OCI-LY7 (cell line): ENCODE data around the gene SMURF1. TPM values are rescaled to one million over a fixed set of nuclear protein-coding genes. Genes with fewer than 3 reads are reported as not detected.
"Not testable (repeated sequence)": the region's sequence is repeated elsewhere in the genome, so short reads cannot be mapped to it uniquely, and the experiment has no call there.

Experiments used
- BruUV-seq: library from RNA; stranded (reverse); fragments of 400-500 nt; replicated peaks from 2 replicates; lab custom pipeline; 2021; lab: Mats Ljungman, UMichigan
- CTCF ChIA-PET: fragments of 300-600 bp; sonication (Branson Sonifier 250); formaldehyde crosslinking; loops from one replicate; lab custom pipeline; 2022; ENCODE audit warnings: antibody characterized with exemption; ENCODE audit not compliant: unreplicated experiment; lab: Charles Lee
- POLR2A ChIA-PET: fragments of 300-600 bp; sonication (Branson Sonifier 250); formaldehyde crosslinking; loops from one replicate; lab custom pipeline; 2022; ENCODE audit warnings: antibody characterized with exemption; lab: Charles Lee
- DNase-seq: peaks from one replicate; pipeline ENCODE4 v3.0.0-alpha.2; 2015; ENCODE audit warnings: low spot score
- H2AFZ ChIP-seq: fragments of 200-600 bp; sonication (generic), shearing (Covaris generic); 2 replicates; pipeline ENCODE4 v1.6.1; 2014; ENCODE audit warnings: mild to moderate bottlenecking, antibody characterized with exemption, low read length, moderate library complexity
- H3K27ac ChIP-seq: fragments of 200-600 bp; sonication (generic); 2 replicates; pipeline ENCODE4 v1.5.1; 2014; ENCODE audit warnings: mixed run types, low read depth, mild to moderate bottlenecking, moderate library complexity, low read length, inconsistent platforms; ENCODE audit not compliant: poor library complexity, severe bottlenecking
- H3K36me3 ChIP-seq: fragments of 200-600 bp; sonication (generic); 2 replicates; pipeline ENCODE4 v1.6.1; 2014; ENCODE audit warnings: mild to moderate bottlenecking, antibody characterized with exemption, low read length, moderate library complexity, mixed read lengths; ENCODE audit not compliant: insufficient read depth
- H3K4me1 ChIP-seq: fragments of 200-600 bp; sonication (generic); 2 replicates; pipeline ENCODE4 v1.5.1; 2014; ENCODE audit warnings: mild to moderate bottlenecking, low read length; ENCODE audit not compliant: insufficient read depth, poor library complexity, severe bottlenecking
- H3K4me2 ChIP-seq: fragments of 200-600 bp; sonication (generic); 2 replicates; pipeline ENCODE4 v1.6.1; 2014; ENCODE audit warnings: mild to moderate bottlenecking, low read length
- H3K4me3 ChIP-seq: fragments of 200-600 bp; sonication (generic); 2 replicates; pipeline ENCODE4 v1.5.1; 2014; ENCODE audit warnings: mild to moderate bottlenecking, low read depth, low read length; ENCODE audit not compliant: poor library complexity, severe bottlenecking
- H3K79me2 ChIP-seq: fragments of 200-600 bp; sonication (generic); 2 replicates; pipeline ENCODE4 v1.6.1; 2016; ENCODE audit warnings: low read depth, mild to moderate bottlenecking, low read length, moderate library complexity, mixed read lengths; ENCODE audit not compliant: insufficient read depth
- H3K9me2 ChIP-seq: fragments of 200-600 bp; sonication (generic); 2 replicates; pipeline ENCODE4 v1.6.1; 2016; ENCODE audit warnings: mild to moderate bottlenecking, low read length, mixed read lengths; ENCODE audit not compliant: insufficient read depth
- H3K9me3 ChIP-seq: fragments of 200-600 bp; sonication (generic); 2 replicates; pipeline ENCODE4 v1.6.1; 2014; ENCODE audit warnings: mild to moderate bottlenecking, mixed run types, low read length, mixed read lengths
- H4K20me1 ChIP-seq: fragments of 200-600 bp; sonication (generic); 2 replicates; pipeline ENCODE4 v1.6.1; 2014; ENCODE audit warnings: mild to moderate bottlenecking, antibody characterized with exemption, low read length, moderate library complexity, mixed read lengths; ENCODE audit not compliant: insufficient read depth
- EZH2phosphoT487 ChIP-seq: fragments of 200-600 bp; sonication (generic); IDR thresholded peaks from 2 replicates; pipeline ENCODE4 v1.6.1; 2018; ENCODE audit warnings: low read depth, borderline replicate concordance, mild to moderate bottlenecking, mixed run types, antibody characterized with exemption, low read length, moderate library complexity, mixed read lengths
- intact Hi-C: fragments of 100-400 bp; cut with micrococcal nuclease; formaldehyde crosslinking; loops from one replicate; pipeline ENCODE4 v1.10.0; 2022; ENCODE audit not compliant: unreplicated experiment
- total RNA-seq, 2 experiments: library from RNA; depleted of rRNA in 1 of 2; stranded (reverse); fragments of >200 nt in 1 of 2; shearing (Covaris generic) in 1 of 2; gene quantifications; 2 replicates each; pipeline ENCODE4 v1.2.3, GENCODE V29; 2014 to 2022
- TF ChIP-seq, protein P1 (sequence below): fragments of 200-600 bp; sonication (generic); conservative IDR thresholded peaks from 2 replicates; pipeline ENCODE4 v1.5.1; 2014; ENCODE audit warnings: mild to moderate bottlenecking, antibody characterized with exemption, low read length, moderate library complexity, mixed read lengths

Gene SMURF1
- total RNA-seq, 2 experiments from 2014 or later, result 11.5 to 17.8 TPM

DNA sequence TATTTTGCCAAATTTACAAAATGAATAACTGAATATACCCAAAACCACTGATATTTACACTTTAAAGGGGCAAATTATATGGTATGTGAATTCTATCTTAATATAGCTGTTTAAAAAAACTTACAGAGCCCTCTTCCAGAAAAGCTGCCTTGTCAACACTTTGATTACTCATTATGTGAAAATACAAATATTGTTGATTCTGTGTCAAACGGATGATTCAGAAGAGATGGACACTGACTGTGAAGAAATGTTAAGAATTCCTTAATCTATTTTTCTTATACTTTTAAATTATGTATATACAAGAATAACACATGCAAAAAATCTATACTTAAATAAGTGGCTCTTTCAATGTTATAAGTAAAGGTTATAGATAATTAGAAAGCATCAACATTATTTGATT lies 41.5 kb downstream of the SMURF1 start:
- peaks cover 17% of the 10 kb centered on the region; the same call in 1 of the 2 replicates for H3K36me3 ChIP-seq
- no peak overlapping the region for H2AFZ ChIP-seq
- DNase-seq, result no peak
- no TSS peak for BruUV-seq
- no peak overlapping the region for H3K4me2 ChIP-seq
- no peak overlapping the region for H3K27ac ChIP-seq
- intact Hi-C loops, result no loop called here
- H4K20me1 ChIP-seq, result peaks cover 6% of the 10 kb centered on the region; the same call in 1 of the 2 replicates
- peaks cover 49% of the 10 kb centered on the region; the same call in 1 of the 2 replicates for H3K79me2 ChIP-seq
- no peak for TF ChIP-seq EZH2phosphoT487
- TF ChIP-seq, protein P1, sequence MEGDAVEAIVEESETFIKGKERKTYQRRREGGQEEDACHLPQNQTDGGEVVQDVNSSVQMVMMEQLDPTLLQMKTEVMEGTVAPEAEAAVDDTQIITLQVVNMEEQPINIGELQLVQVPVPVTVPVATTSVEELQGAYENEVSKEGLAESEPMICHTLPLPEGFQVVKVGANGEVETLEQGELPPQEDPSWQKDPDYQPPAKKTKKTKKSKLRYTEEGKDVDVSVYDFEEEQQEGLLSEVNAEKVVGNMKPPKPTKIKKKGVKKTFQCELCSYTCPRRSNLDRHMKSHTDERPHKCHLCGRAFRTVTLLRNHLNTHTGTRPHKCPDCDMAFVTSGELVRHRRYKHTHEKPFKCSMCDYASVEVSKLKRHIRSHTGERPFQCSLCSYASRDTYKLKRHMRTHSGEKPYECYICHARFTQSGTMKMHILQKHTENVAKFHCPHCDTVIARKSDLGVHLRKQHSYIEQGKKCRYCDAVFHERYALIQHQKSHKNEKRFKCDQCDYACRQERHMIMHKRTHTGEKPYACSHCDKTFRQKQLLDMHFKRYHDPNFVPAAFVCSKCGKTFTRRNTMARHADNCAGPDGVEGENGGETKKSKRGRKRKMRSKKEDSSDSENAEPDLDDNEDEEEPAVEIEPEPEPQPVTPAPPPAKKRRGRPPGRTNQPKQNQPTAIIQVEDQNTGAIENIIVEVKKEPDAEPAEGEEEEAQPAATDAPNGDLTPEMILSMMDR, result no peak
- ChIA-PET POLR2A (no interaction called here), CTCF (no interaction called here)
- no peaks in the 10 kb centered on the region for H3K4me1 ChIP-seq
- peaks cover 20% of the 10 kb centered on the region; the same call in 1 of the 2 replicates for H3K9me3 ChIP-seq
- H3K4me3 ChIP-seq, result no peak overlapping the region
- H3K9me2 ChIP-seq, result no peaks in the 10 kb centered on the region

DNA sequence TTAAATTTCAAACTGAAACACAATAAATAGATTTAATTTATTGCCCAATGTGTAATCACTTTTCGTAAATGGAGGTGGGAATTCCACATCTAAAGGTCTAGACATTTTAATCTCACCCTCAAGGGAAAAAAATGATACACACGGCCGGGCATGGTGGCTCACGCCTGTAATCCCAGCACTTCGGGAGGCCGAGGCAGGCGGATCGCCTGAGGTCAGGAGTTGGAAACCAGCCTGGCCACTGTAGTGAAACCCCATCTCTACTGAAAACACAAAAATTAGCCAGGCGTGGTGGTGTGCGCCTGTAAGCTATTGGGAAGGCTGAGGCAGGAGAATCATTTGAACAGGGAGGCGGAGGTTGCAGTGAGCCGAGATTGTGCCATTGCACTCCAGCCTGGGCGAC lies 42.4 kb downstream of the SMURF1 start:
- BruUV-seq, H3K4me1 ChIP-seq, CTCF ChIA-PET, DNase-seq, H4K20me1 ChIP-seq, intact Hi-C loops, POLR2A ChIA-PET, H3K27ac ChIP-seq, H3K9me2 ChIP-seq, H3K4me3 ChIP-seq, H3K4me2 ChIP-seq, H2AFZ ChIP-seq: not testable (repeated sequence)
- H3K79me2 ChIP-seq, result peaks cover 55% of the 10 kb centered on the region; the same call in 1 of the 2 replicates
- peaks cover 21% of the 10 kb centered on the region; the same call in 1 of the 2 replicates for H3K9me3 ChIP-seq
- peaks cover 17% of the 10 kb centered on the region; the same call in 1 of the 2 replicates for H3K36me3 ChIP-seq

DNA sequence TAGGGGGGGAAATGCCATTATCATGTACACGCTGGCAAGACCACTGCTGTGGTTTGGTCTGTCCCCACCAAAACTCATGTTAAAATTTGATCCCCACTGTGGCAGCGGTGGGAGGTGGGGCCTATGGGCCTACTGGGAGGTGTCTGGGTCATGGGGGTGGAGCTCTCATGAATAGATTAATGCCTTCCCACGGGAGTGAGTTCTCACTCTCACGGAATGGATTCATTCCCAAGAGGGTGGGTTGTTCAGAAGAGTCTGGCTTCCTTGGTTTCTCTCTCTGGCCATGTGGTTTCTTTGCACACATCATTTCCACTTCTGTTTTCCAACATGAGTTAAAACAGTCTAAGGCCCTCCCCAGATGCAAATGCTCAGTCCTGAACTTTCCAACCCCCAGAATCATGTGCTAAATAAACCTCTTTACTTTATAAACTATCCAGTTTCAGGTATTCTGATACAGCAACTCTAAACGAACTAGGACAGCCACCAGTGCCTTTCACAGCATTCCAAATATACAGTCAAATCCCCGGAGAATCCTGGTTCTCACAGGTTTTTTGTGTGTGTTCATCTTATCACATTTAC lies 44.3 kb downstream of the SMURF1 start:
- H3K4me3 ChIP-seq, result no peak overlapping the region
- peaks cover 17% of the 10 kb centered on the region; the same call in 1 of the 2 replicates for H3K36me3 ChIP-seq
- TF ChIP-seq, protein P1, result no peak
- TF ChIP-seq EZH2phosphoT487, result no peak
- no peak for DNase-seq
- no peak overlapping the region for H3K27ac ChIP-seq
- BruUV-seq, result no TSS peak
- H4K20me1 ChIP-seq, result peaks cover 5% of the 10 kb centered on the region; the same call in 1 of the 2 replicates
- ChIA-PET CTCF (no interaction called here), POLR2A (interaction anchor here (0.6 kb wide), 1 partner anchor 1057 kb away, joined by 3 read pairs; no protein-coding TSS in a partner anchor)
- intact Hi-C loops, result no loop called here
- peaks cover 60% of the 10 kb centered on the region for H3K79me2 ChIP-seq
- no peaks in the 10 kb centered on the region for H3K4me1 ChIP-seq
- H2AFZ ChIP-seq, result no peak overlapping the region
- H3K9me2 ChIP-seq, result no peaks in the 10 kb centered on the region
- no peak overlapping the region for H3K4me2 ChIP-seq
- H3K9me3 ChIP-seq, result peaks cover 21% of the 10 kb centered on the region; the same call in 1 of the 2 replicates
